Stimulated activated naive CD4-positive, alpha-beta T cell treated with Interleukin-2 at 50 U/mL for 16 hours (primary cell): ENCODE results near the gene RIMBP2.
"Not testable (repeated sequence)": the region's sequence is repeated elsewhere in the genome, so short reads cannot be mapped to it uniquely, and the experiment has no call there.

ENCODE experiments used
- DNase-seq: peaks from one replicate; lab custom pipeline; 2025; lab: John Stamatoyannopoulos, UW

Gene RIMBP2

GRCh38 chr12:130739571-130739970, 23.5 kb upstream of the RIMBP2 start:
- no peak for DNase-seq

- not testable (repeated sequence) for DNase-seq
Observed at GRCh38 chr12:130738403-130738802, 22.3 kb upstream of the RIMBP2 start.

GRCh38 chr12:130737731-130738130, 21.6 kb upstream of the RIMBP2 start:
- DNase-seq: no peak

- DNase-seq: no peak
Observed at GRCh38 chr12:130729344-130729743, 13.2 kb upstream of the RIMBP2 start.

GRCh38 chr12:130728158-130729058, 12.3 kb upstream of the RIMBP2 start:
- no peak for DNase-seq

- no peak for DNase-seq
Observed at GRCh38 chr12:130719263-130719859, 3.3 kb upstream of the RIMBP2 start.

GRCh38 chr12:130717752-130718151, 1.7 kb upstream of the RIMBP2 start:
- DNase-seq: no peak

- DNase-seq: no peak
Observed at GRCh38 chr12:130716969-130717366, 869 bp upstream of the RIMBP2 start.

- no peak for DNase-seq
Observed at GRCh38 chr12:130715150-130715997, 725 bp downstream of the RIMBP2 start.

GRCh38 chr12:130714591-130715149, 1.4 kb downstream of the RIMBP2 start:
- DNase-seq: no peak

- DNase-seq: no peak
Observed at GRCh38 chr12:130714091-130714590, 2.0 kb downstream of the RIMBP2 start.

- DNase-seq: no peak
Observed at GRCh38 chr12:130713581-130713991, 2.5 kb downstream of the RIMBP2 start.

GRCh38 chr12:130712346-130713065, 3.6 kb downstream of the RIMBP2 start:
- DNase-seq: no peak

GRCh38 chr12:130711756-130712155, 4.3 kb downstream of the RIMBP2 start:
- DNase-seq: no peak

- DNase-seq: no peak
Observed at GRCh38 chr12:130710733-130711080, 5.4 kb downstream of the RIMBP2 start.

GRCh38 chr12:130709971-130710732, 5.9 kb downstream of the RIMBP2 start:
- no peak for DNase-seq

GRCh38 chr12:130709151-130709970, 6.7 kb downstream of the RIMBP2 start:
- DNase-seq: no peak

GRCh38 chr12:130708648-130709047, 7.5 kb downstream of the RIMBP2 start:
- no peak for DNase-seq

GRCh38 chr12:130707571-130707891, 8.6 kb downstream of the RIMBP2 start:
- no peak for DNase-seq
